ENCODE measurements around the gene AGAP9.
"Not testable (repeated sequence)": the region's sequence is repeated elsewhere in the genome, so short reads cannot be mapped to it uniquely, and the experiment has no call there.

AGAP9 gene

DNA sequence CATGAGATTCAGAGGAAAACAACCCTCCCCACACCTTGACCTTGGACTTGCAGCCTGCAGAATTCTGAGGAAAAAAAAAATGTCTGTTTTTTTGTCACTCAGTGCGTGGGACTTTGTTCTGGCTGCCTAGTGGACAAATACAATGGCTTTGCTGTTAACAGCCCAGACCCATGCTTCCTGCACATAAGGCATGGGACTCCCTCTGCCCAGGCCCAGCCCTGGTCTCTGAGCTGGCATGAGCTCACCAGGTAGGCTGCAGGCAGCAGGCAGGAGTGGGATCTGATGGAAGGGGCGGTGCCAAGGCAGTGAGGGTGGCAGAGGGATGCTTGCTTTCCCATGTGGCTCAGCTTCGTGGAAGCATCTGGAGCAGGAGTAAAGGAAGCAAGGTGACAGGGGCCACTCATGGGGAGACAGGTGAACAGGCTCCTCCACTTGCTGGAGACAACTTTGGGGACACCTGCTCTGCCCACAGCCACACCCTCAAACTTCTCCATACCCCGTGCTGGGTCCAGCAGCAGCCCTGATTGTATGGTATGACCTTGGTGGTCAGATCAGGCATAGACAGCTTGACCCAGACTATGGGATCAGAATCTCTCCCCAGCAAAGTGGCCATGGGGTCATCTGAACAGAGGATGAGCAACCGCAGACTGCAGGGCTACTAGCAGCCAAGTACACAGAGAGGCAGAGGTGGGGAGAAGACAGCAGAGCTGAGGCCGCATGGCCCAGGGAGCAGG, 66.5 kb downstream of the AGAP9 start:
- no peak for DNase-seq

DNA sequence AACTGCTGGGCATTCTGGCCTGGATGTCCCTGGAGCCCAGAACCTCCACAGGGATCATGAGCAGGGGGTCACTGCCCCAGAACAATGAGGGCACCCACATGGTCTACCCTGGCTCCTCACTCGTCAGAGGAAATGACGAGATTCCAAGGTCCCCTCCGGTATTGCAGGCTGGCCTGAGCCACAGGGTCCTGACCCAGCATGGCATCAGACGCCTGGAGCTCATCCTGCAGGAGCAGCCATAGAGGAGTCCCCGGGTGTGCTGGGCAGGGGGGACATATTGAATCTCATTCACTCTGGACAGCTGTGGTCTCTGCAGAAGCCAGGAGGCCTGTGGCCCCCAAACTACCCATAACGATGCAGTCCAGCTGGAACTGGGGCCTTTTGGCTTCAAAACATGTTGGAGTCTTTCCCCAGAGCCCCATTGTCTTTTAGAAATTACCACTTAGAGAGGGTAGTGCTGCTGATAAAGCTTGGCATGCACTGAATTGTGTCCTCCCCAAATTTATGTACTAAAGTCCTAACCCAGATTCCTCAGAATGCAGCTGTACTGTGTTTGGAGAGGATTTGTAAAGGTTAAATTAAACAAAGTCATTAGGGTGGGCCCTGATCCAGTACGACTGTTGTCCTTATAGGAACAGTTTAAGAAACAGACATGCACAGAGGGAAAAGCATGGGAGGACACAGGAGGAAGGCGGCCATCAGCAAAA, 67.2 kb downstream of the AGAP9 start:
- DNase-seq = no peak

DNA sequence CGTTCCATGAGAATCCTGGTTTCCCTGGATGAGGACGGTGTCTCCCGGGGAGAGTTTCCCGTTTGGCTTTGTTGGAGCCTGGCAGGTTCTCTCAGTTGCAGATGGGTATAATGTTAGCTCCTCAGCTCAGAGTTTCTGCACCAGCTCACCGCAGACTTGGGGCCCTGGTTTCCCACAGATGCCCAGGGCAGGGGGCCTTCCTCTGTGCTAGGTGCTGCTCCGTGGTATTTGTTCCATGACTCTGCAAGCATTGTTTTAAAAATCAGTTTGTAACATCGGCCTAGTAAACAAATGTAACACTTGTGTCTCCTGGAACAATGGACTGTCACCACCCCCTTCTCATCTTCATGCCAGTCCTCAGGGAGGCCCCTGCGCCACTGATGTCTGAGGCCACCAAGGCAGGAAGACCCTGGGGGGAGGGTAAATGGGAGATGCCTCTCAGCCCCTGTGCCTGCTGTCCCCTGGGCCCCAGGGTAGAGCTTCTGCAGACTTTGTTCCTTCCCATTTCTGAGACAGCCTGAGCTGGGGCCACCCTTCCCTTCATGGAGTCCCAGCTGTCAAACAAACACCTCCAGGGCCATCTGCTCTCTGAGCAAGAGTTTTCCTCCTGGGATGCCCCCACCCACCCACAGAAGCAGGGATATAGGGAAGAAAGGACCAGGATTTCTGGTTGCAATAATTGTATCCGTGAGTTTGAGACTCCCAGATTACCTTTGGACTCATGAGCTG, 67.9 kb downstream of the AGAP9 start:
- DNase-seq = not testable (repeated sequence)

DNA sequence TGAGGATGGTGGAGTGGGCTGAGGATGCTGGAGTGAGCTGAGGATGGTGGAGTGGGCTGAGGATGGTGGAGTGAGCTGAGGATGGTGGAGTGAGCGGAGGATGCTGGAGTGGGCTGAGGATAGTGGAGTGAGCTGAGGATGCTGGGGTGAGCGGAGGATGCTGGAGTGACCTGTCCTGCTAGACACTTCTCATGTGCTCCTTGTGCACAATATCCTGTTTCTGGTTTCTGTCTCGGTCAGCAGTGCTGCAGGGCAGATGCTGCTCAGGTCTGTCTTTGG, 68.7 kb downstream of the AGAP9 start:
- no peak for DNase-seq

DNA sequence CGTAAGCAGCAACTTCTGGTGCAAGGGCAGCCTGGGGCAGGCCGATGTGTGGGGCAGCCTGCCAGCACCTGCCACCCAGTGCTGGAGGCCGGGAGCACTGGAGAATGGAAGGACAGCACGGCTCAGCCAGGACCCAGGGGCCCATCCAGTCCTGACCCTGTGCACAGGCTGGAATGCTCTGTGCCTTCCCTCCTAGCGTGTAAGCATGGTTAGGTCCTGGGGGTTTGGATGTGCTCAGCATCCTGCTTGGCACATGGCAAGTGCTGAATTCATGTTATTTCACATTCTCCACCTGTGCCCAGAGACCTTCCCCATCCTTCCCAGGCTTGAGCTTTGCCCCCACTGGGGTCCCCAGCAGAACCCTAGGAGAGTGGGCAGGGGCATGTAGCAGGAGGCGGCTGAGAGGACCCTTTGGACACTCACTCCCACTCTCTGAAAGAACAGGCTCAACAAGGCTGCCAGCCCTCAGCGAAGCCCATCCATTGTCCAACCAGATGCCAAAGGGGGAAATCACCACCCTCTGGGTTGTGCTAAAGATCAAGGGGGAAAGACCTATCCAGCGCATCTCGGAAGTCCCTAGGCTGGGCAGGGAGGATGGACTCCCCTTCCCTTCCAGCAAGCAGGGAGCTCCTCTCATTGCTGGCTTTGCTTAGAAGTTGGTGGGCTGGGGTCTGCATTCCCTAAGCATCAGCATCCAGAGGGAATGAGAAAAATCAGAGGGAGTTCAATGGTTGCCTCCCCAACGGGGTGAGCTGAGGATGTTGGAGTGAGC, 69.2 kb downstream of the AGAP9 start:
- DNase-seq = no peak

DNA sequence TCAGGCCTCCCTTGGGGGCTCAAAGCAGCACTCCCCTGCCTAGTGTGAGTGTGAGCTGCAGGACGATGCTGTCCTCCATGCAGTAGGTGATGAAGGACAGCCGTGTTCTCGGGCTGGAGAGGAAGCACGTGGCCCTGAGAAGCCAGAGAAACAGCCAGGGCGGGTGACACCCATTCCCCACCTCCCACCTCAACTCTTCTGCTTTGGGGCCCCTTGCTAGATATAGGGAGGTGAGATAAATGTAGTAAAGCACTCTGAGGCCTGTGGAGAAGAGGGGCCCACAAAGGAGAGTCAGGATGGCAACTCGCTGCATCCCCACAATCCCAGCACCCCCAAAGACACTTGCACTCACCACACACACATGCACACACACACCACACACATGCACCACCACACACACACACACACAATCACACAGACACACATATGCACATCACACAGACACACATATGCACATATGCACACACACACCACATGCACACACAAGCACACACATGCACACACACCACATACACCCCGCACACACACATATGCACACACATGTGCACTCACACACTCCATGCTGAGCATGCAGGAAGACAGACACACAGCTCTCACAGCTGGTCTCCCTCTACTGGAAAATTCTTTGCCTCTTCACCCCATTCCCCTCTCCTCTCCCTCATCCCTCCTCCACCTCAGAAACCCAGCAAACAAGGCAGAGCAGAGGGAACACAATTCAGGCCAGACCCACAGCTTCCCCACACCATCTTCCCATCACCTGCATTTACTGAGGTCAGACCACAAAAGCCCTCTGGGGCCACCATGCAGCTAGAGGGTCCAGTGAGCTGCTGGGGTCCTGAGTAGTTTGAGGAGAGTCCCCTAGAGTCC, 70.1 kb downstream of the AGAP9 start:
- no peak for DNase-seq

DNA sequence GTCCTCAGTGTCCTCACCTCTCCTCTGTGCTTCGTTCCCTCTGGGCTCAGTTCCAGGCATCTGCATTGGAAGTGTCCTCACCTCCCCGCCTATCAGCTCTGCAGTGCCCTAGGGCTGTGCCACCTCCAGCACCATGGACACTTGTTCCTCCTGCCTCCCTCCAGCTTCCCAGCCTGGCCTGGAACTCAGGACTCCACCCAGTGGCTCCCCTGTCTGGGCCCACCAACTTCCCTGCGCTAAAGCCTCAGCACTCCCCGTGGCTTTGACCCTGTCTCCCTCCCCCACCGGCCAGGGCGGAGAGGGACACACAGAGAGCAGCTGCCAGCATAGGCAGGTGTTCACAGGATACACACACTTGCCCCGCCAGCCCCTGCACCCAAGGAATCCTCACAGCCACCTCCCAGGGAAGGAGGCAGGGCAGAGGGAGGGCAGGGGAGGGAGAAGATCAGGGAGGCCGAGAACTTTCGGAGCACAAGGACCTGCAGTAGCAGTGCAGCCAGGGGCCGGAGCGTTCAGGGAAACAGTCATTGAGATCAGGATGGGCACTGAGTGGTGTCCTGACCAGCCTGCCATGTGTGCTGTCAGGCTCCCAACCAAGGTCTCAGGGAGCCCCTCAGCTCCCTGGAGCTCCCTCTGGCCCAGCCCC, 70.8 kb downstream of the AGAP9 start:
- DNase-seq = no peak

DNA sequence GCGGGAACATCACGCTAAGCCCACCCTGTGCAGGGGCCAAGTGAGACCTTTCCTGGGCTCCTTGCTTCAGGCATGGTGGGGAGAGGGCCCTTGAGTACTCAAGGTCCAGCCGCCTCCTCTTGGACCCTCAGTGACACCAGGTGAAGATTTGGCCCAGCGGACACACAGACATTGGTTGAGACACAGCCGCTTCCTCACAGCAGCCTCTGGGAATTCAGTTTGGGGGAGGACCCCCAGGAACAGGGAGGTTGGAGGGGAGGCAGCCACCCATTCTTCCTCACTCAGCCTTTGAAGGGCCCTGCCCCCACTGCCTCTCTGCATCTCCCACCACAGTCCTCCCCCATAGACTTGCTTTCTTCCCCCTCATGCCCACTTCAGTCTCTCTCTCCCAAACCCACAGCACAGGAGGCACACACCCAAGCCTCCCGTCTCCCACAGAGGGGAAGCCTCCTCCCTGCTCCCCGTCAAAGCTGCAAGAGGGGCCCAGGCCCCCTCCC, 71.4 kb downstream of the AGAP9 start:
- no peak for DNase-seq

Measured in SHP77 treated with DMSO at 0.1 percent for 48 hours (cell line).